AG04450 (cell line): Measurements from ENCODE around the gene RRP8. TPM values are rescaled to one million over a fixed set of nuclear protein-coding genes. Genes with fewer than 3 reads are reported as not detected.

ENCODE experiments used
- CTCF ChIA-PET: fragments of 300-600, 350-600 bp; formaldehyde crosslinking; extraction: SDS; loops from one replicate; lab custom pipeline; 2022; ENCODE audit warnings: antibody characterized with exemption, inconsistent platforms; lab: Charles Lee
- POLR2A ChIA-PET: fragments of 350-600 bp; formaldehyde crosslinking; extraction: SDS; loops from one replicate; lab custom pipeline; 2021; ENCODE audit warnings: antibody characterized with exemption, inconsistent platforms; lab: Yijun Ruan, JAX
- DNase-seq: peaks from one replicate; pipeline ENCODE4 v3.0.0-alpha.2; 2011; ENCODE audit warnings: low read depth, low spot score
- H3K27ac ChIP-seq: one replicate; pipeline ENCODE4 v1.5.1; 2012; ENCODE audit warnings: low read depth, low read length, control low read depth
- H3K27me3 ChIP-seq: one replicate; pipeline ENCODE4 v1.6.0; 2012; ENCODE audit warnings: low read length; ENCODE audit not compliant: control insufficient read depth, insufficient read depth
- H3K4me3 ChIP-seq: 2 replicates; pipeline ENCODE4 v1.5.1; 2011; ENCODE audit warnings: mild to moderate bottlenecking, low read depth, low read length, control low read depth
- H3K9me3 ChIP-seq: 2 replicates; pipeline ENCODE4 v1.5.1; 2012; ENCODE audit warnings: low read length; ENCODE audit not compliant: control insufficient read depth, insufficient read depth
- CTCF ChIP-seq: IDR thresholded peaks from 2 replicates; pipeline ENCODE4 v1.5.1; 2011; ENCODE audit warnings: low read depth, low read length, control low read depth, inconsistent platforms
- polyA plus RNA-seq: library from polyadenylated mRNA; depleted of rRNA; stranded (reverse); fragments of >200 nt; gene quantifications from 2 replicates; pipeline ENCODE4 v1.2.3, GENCODE V29; 2011

RRP8 gene
- polyA plus RNA-seq, 1 experiment, result 16.3 TPM

- no peak for DNase-seq
- no peak for TF ChIP-seq CTCF
- H3K27me3 ChIP-seq, result no peaks in the 10 kb centered on the region
- H3K4me3 ChIP-seq, result no peak overlapping the region
- no peak overlapping the region for H3K27ac ChIP-seq
- POLR2A ChIA-PET, result no interaction called here
- peaks cover 3% of the 10 kb centered on the region; the same call in 1 of the 2 replicates for H3K9me3 ChIP-seq
- CTCF ChIA-PET, result interaction anchor here (1.1 kb wide), 1 partner anchor 57 kb away, joined by 3 read pairs; no protein-coding TSS in a partner anchor
These were observed 16.0 kb downstream of the RRP8 start for GRCh38 chr11:6587360-6587953.

GRCh38 chr11:6586434-6587359 is 16.7 kb downstream of the RRP8 start:
- no peaks in the 10 kb centered on the region for H3K27me3 ChIP-seq
- CTCF ChIA-PET, result interaction anchor here (1.1 kb wide), 1 partner anchor 56 kb away, joined by 3 read pairs; no protein-coding TSS in a partner anchor
- DNase-seq, result no peak

GRCh38 chr11:6584528-6584927 is 18.9 kb downstream of the RRP8 start:
- TF ChIP-seq CTCF, result no peak
- H3K4me3 ChIP-seq, result no peak overlapping the region
- POLR2A ChIA-PET, result no interaction called here
- CTCF ChIA-PET, result no interaction called here
- no peak overlapping the region for H3K27ac ChIP-seq
- no peaks in the 10 kb centered on the region for H3K27me3 ChIP-seq
- DNase-seq, result no peak
- H3K9me3 ChIP-seq, result peaks cover 3% of the 10 kb centered on the region; the same call in 1 of the 2 replicates

More at GRCh38 chr11:6586434-6587359, 16.7 kb downstream of the RRP8 start:
- H3K27ac ChIP-seq, result no peak overlapping the region
- H3K9me3 ChIP-seq, result peaks cover 3% of the 10 kb centered on the region; the same call in 1 of the 2 replicates
- no peak overlapping the region for H3K4me3 ChIP-seq
- POLR2A ChIA-PET, result no interaction called here
- TF ChIP-seq CTCF, result no peak

GRCh38 chr11:6583584-6583983 is 19.8 kb downstream of the RRP8 start:
- DNase-seq, result no peak
- POLR2A ChIA-PET, result no interaction called here
- Histone ChIP-seq H3K4me3 (no peak overlapping the region), H3K9me3 (peaks cover 3% of the 10 kb centered on the region; the same call in 1 of the 2 replicates), H3K27me3 (no peaks in the 10 kb centered on the region), H3K27ac (no peak overlapping the region)
- CTCF ChIA-PET, result interaction anchor here (0.5 kb wide), 1 partner anchor 167 kb away, joined by 4 read pairs; no protein-coding TSS in a partner anchor
- TF ChIP-seq CTCF, result no peak
